Endothelial cell of umbilical vein (primary cell): ENCODE data around the gene SPRN. TPM values are rescaled to one million over a fixed set of nuclear protein-coding genes. Genes with fewer than 3 reads are reported as not detected.

Experiments used
- BruUV-seq: library from RNA; stranded (reverse); fragments of 400-500 nt; replicated peaks from 2 replicates; lab custom pipeline; 2021; lab: Mats Ljungman, UMichigan
- CTCF ChIA-PET: fragments of 300-600, 350-600 bp; sonication (Branson Sonifier 250); formaldehyde crosslinking; loops from one replicate; lab custom pipeline; 2021; ENCODE audit warnings: antibody characterized with exemption, inconsistent platforms; lab: Charles Lee
- POLR2A ChIA-PET: fragments of 300-600, 350-600 bp; sonication (Branson Sonifier 250); formaldehyde crosslinking; loops from one replicate; lab custom pipeline; 2021; ENCODE audit warnings: antibody characterized with exemption, inconsistent platforms; lab: Charles Lee
- DNase-seq: peaks from one replicate; pipeline ENCODE4 v3.0.0-alpha.2; 2011; ENCODE audit warnings: low read depth, low spot score
- FAIRE-seq: peaks from 2 replicates; lab custom pipeline; 2011; peaks lifted over from hg19 to GRCh38; lab: Jason Lieb, UNC
- H2AFZ ChIP-seq: 2 replicates; pipeline ENCODE4 v1.6.0; 2012; ENCODE audit warnings: low read depth, low read length, control low read depth, inconsistent platforms
- H3K27ac ChIP-seq: 2 replicates; pipeline ENCODE4 v1.5.1; 2011; ENCODE audit warnings: low read depth, mild to moderate bottlenecking, control low read depth, low read length, moderate library complexity; ENCODE audit not compliant: insufficient read depth
- H3K27me3 ChIP-seq, 2 experiments: 2 replicates each; pipeline versions ENCODE4 v1.6.0 to v1.6.1; 2011; ENCODE audit warnings: low read length in 2 of 2, mixed read lengths in 1 of 2; ENCODE audit not compliant: control insufficient read depth in 2 of 2, insufficient read depth in 2 of 2
- H3K36me3 ChIP-seq, 2 experiments: 2 replicates in 1 of 2; 3 replicates in 1 of 2; pipeline ENCODE4 v1.5.1; 2011; ENCODE audit warnings: low read length in 2 of 2, mild to moderate bottlenecking in 1 of 2, moderate library complexity in 1 of 2; ENCODE audit not compliant: control insufficient read depth in 2 of 2, insufficient read depth in 2 of 2; ENCODE audit errors: extremely low read depth in 1 of 2
- H3K4me1 ChIP-seq: 3 replicates; pipeline ENCODE4 v1.5.1; 2011; ENCODE audit warnings: mild to moderate bottlenecking, low read length; ENCODE audit not compliant: control insufficient read depth, insufficient read depth; ENCODE audit errors: extremely low read depth
- H3K4me2 ChIP-seq: 2 replicates; pipeline ENCODE4 v1.6.1; 2011; ENCODE audit warnings: low read length, control low read depth, mixed read lengths; ENCODE audit not compliant: insufficient read depth
- H3K4me3 ChIP-seq, 3 experiments: fragments of 200-600 bp in 1 of 3; sonication (generic), shearing (Covaris generic) in 1 of 3; replicated peaks in 1 of 3; 2 replicates each; pipeline ENCODE4 v1.5.1; 2011 to 2016; ENCODE audit warnings: control low read depth in 3 of 3, low read length in 3 of 3, mild to moderate bottlenecking in 2 of 3, inconsistent platforms in 1 of 3, low read depth in 1 of 3, moderate library complexity in 1 of 3; ENCODE audit not compliant: insufficient read depth in 1 of 3
- H3K79me2 ChIP-seq: 2 replicates; pipeline ENCODE4 v1.6.0; 2012; ENCODE audit warnings: low read length, inconsistent platforms; ENCODE audit not compliant: control insufficient read depth, insufficient read depth
- H3K9ac ChIP-seq: replicated peaks from 2 replicates; pipeline ENCODE3; 2011; ENCODE audit warnings: low read length, control low read depth; ENCODE audit not compliant: insufficient read depth; ENCODE audit errors: extremely low read depth
- H3K9me1 ChIP-seq: replicated peaks from 3 replicates; pipeline ENCODE4 v1.6.0; 2011; ENCODE audit warnings: mild to moderate bottlenecking, low read length; ENCODE audit not compliant: control insufficient read depth, insufficient read depth; ENCODE audit errors: extremely low read depth
- H3K9me3 ChIP-seq: replicated peaks from 2 replicates; pipeline ENCODE4 v1.5.1; 2012; ENCODE audit warnings: low read length, inconsistent platforms; ENCODE audit not compliant: control insufficient read depth, insufficient read depth
- H4K20me1 ChIP-seq: replicated peaks from 2 replicates; pipeline ENCODE3; 2011; ENCODE audit warnings: mild to moderate bottlenecking, low read length; ENCODE audit not compliant: control insufficient read depth, insufficient read depth; ENCODE audit errors: extremely low read depth
- EZH2 ChIP-seq: IDR thresholded peaks from 2 replicates; pipeline ENCODE4 v1.6.1; 2012; ENCODE audit warnings: borderline replicate concordance, low read depth, mild to moderate bottlenecking, moderate library complexity, low read length, inconsistent platforms; ENCODE audit not compliant: severe bottlenecking
- FOS ChIP-seq: IDR thresholded peaks from 2 replicates; pipeline ENCODE4 v1.6.1; 2011; ENCODE audit warnings: mild to moderate bottlenecking, low read length, moderate library complexity, borderline replicate concordance; ENCODE audit not compliant: insufficient read depth
- GATA2 ChIP-seq: IDR thresholded peaks from 2 replicates; pipeline ENCODE4 v1.7.0; 2011; ENCODE audit warnings: low read depth, mild to moderate bottlenecking, moderate library complexity, mixed read lengths, low read length; ENCODE audit not compliant: insufficient read length, insufficient read depth
- JUN ChIP-seq: IDR thresholded peaks from 2 replicates; pipeline ENCODE4 v1.6.1; 2011; ENCODE audit warnings: borderline replicate concordance, low read depth; ENCODE audit not compliant: insufficient read length, insufficient read depth
- MYC ChIP-seq: IDR thresholded peaks from one replicate; pipeline ENCODE4 v1.6.1; 2011; ENCODE audit warnings: mild to moderate bottlenecking, low read depth, low read length
- POLR2A ChIP-seq: IDR thresholded peaks from 2 replicates; pipeline ENCODE4 v1.6.1; 2012; ENCODE audit warnings: low read depth, mild to moderate bottlenecking, control low read depth, low read length
- POLR2AphosphoS5 ChIP-seq: IDR thresholded peaks from 2 replicates; pipeline ENCODE4 v1.6.1; 2012; ENCODE audit warnings: low read depth, mild to moderate bottlenecking, control low read depth, low read length, moderate library complexity; ENCODE audit not compliant: insufficient read depth
- dilution Hi-C: fragments of 300-500 bp; cut with MboI; formaldehyde crosslinking; loops from one replicate; pipeline ENCODE4 v1.15.0; 2019; ENCODE audit warnings: low sequenced_read_pairs; ENCODE audit not compliant: extremely low pct_ligation_motif_present
- intact Hi-C: fragments of 100-400 bp; cut with micrococcal nuclease; formaldehyde crosslinking; loops from one replicate; pipeline ENCODE4 v1.10.0; 2022
- polyA plus RNA-seq, 4 experiments: library from polyadenylated mRNA; depleted of rRNA in 3 of 4; stranded (reverse) in 3 of 4; unstranded in 1 of 4; fragments of >200 nt; gene quantifications; 2 replicates each; pipeline versions ENCODE4 v1.2.1 to v1.2.3, GENCODE V29; 2011 to 2012; ENCODE audit warnings: missing spikeins in 1 of 4
- total RNA-seq: library from RNA; stranded (reverse); gene quantifications from 2 replicates; pipeline ENCODE4 v1.2.3, GENCODE V29; 2021
- TF ChIP-seq, protein P1 (sequence below): IDR thresholded peaks from 2 replicates; pipeline ENCODE4 v1.6.1; 2011; ENCODE audit not compliant: insufficient read depth, insufficient read length
- TF ChIP-seq, protein P2 (sequence below), 2 donors: IDR thresholded peaks; 1 replicate in 1 of 2; 2 replicates in 1 of 2; pipeline ENCODE4 v1.5.1; 2011; ENCODE audit warnings: low read length in 2 of 2, mild to moderate bottlenecking in 2 of 2, moderate library complexity in 2 of 2, control low read depth in 1 of 2, inconsistent platforms in 1 of 2, low read depth in 1 of 2; ENCODE audit not compliant: insufficient read depth in 1 of 2; ENCODE audit errors: extremely low read depth in 1 of 2

SPRN gene
- total and polyA plus RNA-seq, 2 donors (not counting 3 experiments of a cell fraction or from before 2014, with no cell fraction given) = 0.13 TPM; not detected in 1

DNA sequence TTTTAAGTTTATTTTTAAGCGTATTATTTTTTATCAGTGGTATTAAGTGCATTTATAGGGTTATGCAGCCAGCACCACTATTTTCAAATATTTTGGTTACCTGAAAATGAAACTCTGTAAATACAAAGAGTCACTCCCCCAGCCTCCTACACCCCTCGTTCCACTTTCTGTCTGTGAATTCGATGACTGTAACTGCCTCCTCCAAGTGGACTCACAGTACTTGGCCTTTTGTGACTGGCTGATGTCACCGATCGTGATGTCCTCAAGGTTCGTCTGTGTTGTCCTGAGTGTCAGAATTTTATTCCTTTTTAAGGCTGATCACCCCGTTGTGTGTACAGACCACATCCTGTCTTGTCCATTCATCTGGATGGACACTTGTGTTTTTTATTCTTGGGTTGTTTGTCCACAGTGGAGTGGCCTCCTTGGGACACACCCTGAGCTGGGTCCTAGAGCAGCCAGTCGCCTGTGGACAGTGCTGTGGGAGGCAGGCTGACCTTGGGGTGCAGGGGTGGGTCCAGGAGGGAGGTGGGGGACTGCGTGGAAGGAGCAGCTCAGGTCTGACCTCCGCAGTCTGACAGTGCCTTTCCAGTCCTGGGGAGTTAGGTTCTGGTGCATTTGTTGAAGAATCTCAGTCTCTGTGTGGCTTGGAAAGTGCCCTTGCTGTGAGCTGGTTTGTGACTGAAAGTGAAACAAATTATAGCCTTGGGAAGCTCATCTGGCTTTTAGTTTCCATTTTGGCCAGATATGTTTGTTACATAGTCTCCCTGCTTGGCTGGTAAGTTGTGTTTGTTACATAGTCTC, 23.6 kb downstream of the SPRN start:
- BruUV-seq = no TSS peak
- H3K27ac ChIP-seq = no peak overlapping the region
- H3K9me1 ChIP-seq = no peaks in the 10 kb centered on the region
- TF ChIP-seq EZH2 = no peak
- H3K4me3 ChIP-seq = no peak overlapping the region
- dilution Hi-C loops = no loop called here
- ChIA-PET POLR2A (interaction anchor here (0.6 kb wide), 1 partner anchor 1243 kb away, joined by 3 read pairs; no protein-coding TSS in a partner anchor), CTCF (no interaction called here)
- no peaks in the 10 kb centered on the region for H3K9me3 ChIP-seq
- no peak overlapping the region for H2AFZ ChIP-seq
- H3K4me1 ChIP-seq = no peaks in the 10 kb centered on the region
- FAIRE-seq = no peak
- H4K20me1 ChIP-seq = no peaks in the 10 kb centered on the region
- peaks cover 16 to 32% of the 10 kb centered on the region in 2 experiments for H3K36me3 ChIP-seq
- intact Hi-C loops = no loop called here
- peaks cover 33% of the 10 kb centered on the region for H3K79me2 ChIP-seq
- no peaks in the 10 kb centered on the region for H3K27me3 ChIP-seq
- no peak overlapping the region for H3K4me2 ChIP-seq
- H3K9ac ChIP-seq = no peak overlapping the region
- DNase-seq = no peak

DNA sequence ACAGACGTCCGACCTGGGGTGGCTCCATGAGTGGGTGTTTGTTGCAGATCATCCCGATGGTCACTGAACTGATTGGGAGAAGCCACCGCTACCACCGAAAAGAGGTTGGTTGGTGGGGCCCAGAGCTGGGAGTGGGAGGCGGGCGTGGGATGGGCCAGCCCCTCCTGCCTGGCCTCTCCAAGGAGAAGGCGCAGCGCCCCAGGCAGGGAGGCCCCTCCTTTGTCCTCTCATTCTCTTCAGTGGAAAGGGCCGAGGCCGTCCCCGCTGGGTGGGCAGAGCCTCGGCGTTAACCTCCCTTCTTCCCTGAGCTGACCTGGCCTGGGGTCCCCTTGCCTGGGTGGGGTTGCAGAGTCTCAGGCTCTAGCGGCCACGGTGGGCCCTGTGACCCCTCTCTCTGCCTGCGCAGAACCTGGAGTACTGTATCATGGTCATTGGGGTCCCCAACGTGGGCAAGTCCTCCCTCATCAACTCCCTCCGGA, 25.3 kb downstream of the SPRN start:
- BruUV-seq = no TSS peak
- H3K4me2 ChIP-seq = no peak overlapping the region
- H3K4me3 ChIP-seq = no peak overlapping the region
- no peaks in the 10 kb centered on the region for H3K9me3 ChIP-seq
- H3K4me1 ChIP-seq = peaks cover 2% of the 10 kb centered on the region
- no peak overlapping the region for H3K9ac ChIP-seq
- H3K9me1 ChIP-seq = no peaks in the 10 kb centered on the region
- no peak overlapping the region for H3K27ac ChIP-seq
- H4K20me1 ChIP-seq = no peaks in the 10 kb centered on the region
- intact Hi-C loops = no loop called here
- CTCF ChIA-PET = no interaction called here
- dilution Hi-C loops = no loop called here
- no peak overlapping the region for H2AFZ ChIP-seq
- DNase-seq (no peak), FAIRE-seq (no peak)
- peaks cover 16 to 32% of the 10 kb centered on the region in 2 experiments for H3K36me3 ChIP-seq
- peaks cover 37% of the 10 kb centered on the region for H3K79me2 ChIP-seq
- POLR2A ChIA-PET = no interaction called here
- TF ChIP-seq POLR2A (no peak), FOS (no peak), POLR2AphosphoS5 (no peak), JUN (no peak), GATA2 (no peak), EZH2 (no peak), MYC (no peak)
- TF ChIP-seq, protein P1, sequence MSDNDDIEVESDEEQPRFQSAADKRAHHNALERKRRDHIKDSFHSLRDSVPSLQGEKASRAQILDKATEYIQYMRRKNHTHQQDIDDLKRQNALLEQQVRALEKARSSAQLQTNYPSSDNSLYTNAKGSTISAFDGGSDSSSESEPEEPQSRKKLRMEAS = no peak
- TF ChIP-seq, protein P2, sequence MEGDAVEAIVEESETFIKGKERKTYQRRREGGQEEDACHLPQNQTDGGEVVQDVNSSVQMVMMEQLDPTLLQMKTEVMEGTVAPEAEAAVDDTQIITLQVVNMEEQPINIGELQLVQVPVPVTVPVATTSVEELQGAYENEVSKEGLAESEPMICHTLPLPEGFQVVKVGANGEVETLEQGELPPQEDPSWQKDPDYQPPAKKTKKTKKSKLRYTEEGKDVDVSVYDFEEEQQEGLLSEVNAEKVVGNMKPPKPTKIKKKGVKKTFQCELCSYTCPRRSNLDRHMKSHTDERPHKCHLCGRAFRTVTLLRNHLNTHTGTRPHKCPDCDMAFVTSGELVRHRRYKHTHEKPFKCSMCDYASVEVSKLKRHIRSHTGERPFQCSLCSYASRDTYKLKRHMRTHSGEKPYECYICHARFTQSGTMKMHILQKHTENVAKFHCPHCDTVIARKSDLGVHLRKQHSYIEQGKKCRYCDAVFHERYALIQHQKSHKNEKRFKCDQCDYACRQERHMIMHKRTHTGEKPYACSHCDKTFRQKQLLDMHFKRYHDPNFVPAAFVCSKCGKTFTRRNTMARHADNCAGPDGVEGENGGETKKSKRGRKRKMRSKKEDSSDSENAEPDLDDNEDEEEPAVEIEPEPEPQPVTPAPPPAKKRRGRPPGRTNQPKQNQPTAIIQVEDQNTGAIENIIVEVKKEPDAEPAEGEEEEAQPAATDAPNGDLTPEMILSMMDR (IDR thresholded peaks at IDR 0.05; ENCODE audit: extremely low read depth in 1 of 2, insufficient read depth in 1 of 2, low read depth in 1 of 2, low read length in 2 of 2) = no peak
- H3K27me3 ChIP-seq = no peaks in the 10 kb centered on the region
